Endothelial cell of umbilical vein (primary cell): ENCODE results near the gene NUDC.
"Not testable (repeated sequence)": the region's sequence is repeated elsewhere in the genome, so short reads cannot be mapped to it uniquely, and the experiment has no call there.

Source experiments
- CTCF ChIP-seq, 2 donors: IDR thresholded peaks; 1 replicate in 1 of 2; 2 replicates in 1 of 2; pipeline ENCODE4 v1.5.1; 2011; ENCODE audit warnings: low read length in 2 of 2, mild to moderate bottlenecking in 2 of 2, moderate library complexity in 2 of 2, control low read depth in 1 of 2, inconsistent platforms in 1 of 2, low read depth in 1 of 2; ENCODE audit not compliant: insufficient read depth in 1 of 2; ENCODE audit errors: extremely low read depth in 1 of 2
- POLR2AphosphoS5 ChIP-seq: IDR thresholded peaks from 2 replicates; pipeline ENCODE4 v1.6.1; 2012; ENCODE audit warnings: low read depth, mild to moderate bottlenecking, control low read depth, low read length, moderate library complexity; ENCODE audit not compliant: insufficient read depth

- TF ChIP-seq POLR2AphosphoS5; CTCF (IDR thresholded peaks at IDR 0.05; ENCODE audit: extremely low read depth in 1 of 2, insufficient read depth in 1 of 2, low read depth in 1 of 2, low read length in 2 of 2): not testable (repeated sequence)
These were observed 39.9 kb upstream of the NUDC start for GRCh38 chr1:26881611-26882010.
